CD4-positive, alpha-beta T cell treated with Interleukin-17A for 4 hours (primary cell): ENCODE results near the gene COMMD1.
"Not testable (repeated sequence)": the region's sequence is repeated elsewhere in the genome, so short reads cannot be mapped to it uniquely, and the experiment has no call there.

Experiments
- DNase-seq: peaks from one replicate; pipeline ENCODE4 v3.0.0-alpha.2; 2020; ENCODE audit warnings: mixed read lengths

The COMMD1 gene

DNA sequence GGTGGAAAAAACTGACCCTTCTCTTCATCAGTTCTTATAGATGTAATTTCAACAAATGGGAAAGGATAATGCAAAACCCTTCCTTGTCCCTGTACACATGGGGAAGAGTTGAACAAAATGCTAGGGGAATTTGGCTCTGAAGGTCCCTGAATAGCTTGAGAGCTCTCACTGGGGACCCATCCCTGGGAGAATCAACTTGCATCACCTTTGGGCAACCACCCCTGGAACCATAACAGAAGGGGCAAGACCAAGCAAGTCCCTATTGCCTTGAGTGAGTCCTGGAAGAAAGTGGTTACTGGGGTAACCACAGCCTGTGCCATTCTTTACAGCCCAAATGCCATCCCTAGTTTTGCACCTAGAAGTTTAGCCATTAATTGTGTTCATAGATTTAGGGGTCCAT lies 238.2 kb downstream of the COMMD1 start:
- DNase-seq = no peak

DNA sequence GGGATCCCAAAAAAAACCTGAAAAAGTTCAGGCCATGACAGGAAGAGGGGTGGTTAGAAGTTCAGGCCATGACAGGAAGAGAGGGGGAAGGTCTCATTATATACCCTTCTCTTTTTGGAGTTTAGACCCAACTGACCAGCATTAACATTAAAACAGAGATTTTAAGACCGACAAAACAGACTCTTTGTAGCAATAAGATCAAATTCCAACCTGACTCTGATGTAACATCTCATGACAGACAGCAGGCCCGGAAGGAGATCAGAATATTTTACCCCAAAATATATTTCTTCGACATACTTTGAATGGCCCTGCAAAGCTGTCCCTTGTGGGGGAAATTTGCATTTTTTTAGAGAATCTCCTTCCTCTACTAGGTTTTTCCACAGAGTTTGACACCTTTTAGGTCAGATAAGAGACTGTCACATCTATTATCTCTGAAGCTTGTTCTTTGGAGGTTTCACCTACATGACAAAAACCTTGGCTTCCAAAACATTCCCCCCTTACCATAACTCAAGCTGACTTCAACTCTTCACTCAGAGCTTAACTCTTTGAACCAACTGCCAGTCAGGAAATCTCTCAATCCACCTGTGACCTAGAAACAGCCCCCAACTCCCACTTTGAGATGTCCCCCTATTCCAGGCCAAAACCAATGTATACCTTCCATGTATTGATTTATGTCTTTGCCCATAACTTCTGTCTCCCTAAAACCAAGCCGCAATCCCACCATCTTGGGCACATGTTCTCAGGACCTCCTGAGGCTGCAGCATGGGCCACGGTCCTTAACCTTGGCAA lies 239.4 kb downstream of the COMMD1 start:
- no peak for DNase-seq

GRCh38 chr2:62145478-62146100 lies 240.1 kb downstream of the COMMD1 start:
- DNase-seq = no peak

GRCh38 chr2:62146790-62147189 lies 241.3 kb downstream of the COMMD1 start:
- not testable (repeated sequence) for DNase-seq

DNA sequence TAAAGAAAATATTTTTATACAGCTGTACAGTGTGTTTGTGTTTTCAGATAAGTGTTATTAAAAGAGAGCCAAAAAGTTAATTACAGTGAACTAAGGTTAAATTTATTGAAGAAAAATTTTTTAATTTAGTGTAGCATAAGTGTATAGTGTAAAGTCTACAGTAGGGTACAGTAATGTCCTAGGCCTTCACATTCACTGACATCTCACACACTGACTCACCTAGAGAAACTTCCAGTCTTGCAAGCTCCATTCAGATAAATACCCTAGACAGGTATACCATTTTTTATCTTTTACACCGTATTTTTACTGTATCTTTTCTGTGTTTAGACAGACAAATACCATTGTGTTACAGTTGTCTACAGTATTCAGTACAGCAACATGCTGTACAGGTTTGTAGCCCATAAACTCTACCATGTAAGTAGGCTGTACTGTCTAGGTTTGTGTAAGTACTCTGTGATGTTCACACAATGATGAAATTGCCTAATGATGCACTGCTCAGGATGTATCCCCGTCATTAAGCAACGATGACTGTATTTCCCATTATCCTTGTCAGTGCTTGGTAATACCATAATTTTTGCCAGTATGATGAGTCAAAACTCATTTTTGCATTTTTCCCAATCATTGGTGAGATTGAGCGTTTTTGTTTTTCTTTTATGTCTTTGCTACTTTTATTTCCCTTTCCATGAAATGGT lies 242.3 kb downstream of the COMMD1 start:
- no peak for DNase-seq

DNA sequence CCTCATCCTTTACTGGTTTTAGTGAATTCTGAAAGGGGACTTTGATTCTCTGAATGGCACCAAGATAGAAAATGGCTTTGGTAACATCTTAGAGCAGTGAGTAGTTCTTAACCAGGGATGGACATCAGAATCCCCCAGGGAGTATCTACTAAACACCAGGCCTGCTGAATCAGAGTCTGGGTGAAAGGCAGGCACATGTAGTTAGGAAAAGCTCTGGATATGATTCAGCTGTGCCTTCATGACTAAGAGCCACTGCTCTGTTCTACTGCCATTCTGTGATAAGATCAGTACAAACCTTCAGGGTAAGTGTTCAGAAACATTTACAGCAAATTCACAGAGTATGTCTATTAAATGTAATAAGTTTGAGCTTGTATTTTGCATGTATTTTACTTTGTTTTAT lies 244.2 kb downstream of the COMMD1 start:
- no peak for DNase-seq

GRCh38 chr2:62150597-62151305 lies 245.3 kb downstream of the COMMD1 start:
- DNase-seq = no peak

DNA sequence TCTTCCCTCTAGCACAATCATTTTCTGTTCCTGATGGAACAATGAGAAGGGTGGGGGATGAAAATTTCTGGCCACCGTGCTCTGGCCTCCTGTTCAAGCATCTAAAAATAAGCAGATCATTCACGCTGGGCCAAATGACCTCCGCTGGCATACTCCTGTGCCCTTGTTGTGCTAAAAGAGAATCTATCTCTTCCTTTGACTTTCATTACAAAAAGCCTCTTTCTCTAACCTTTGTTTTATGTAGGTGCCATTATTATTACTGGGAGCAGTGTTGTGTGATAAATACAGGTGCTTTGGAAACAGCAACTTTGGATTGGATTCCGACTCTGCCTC lies 245.8 kb downstream of the COMMD1 start:
- DNase-seq = no peak

GRCh38 chr2:62152000-62152399 lies 246.5 kb downstream of the COMMD1 start:
- no peak for DNase-seq

- no peak for DNase-seq
Observed at GRCh38 chr2:62156861-62157496, 251.5 kb downstream of the COMMD1 start.

DNA sequence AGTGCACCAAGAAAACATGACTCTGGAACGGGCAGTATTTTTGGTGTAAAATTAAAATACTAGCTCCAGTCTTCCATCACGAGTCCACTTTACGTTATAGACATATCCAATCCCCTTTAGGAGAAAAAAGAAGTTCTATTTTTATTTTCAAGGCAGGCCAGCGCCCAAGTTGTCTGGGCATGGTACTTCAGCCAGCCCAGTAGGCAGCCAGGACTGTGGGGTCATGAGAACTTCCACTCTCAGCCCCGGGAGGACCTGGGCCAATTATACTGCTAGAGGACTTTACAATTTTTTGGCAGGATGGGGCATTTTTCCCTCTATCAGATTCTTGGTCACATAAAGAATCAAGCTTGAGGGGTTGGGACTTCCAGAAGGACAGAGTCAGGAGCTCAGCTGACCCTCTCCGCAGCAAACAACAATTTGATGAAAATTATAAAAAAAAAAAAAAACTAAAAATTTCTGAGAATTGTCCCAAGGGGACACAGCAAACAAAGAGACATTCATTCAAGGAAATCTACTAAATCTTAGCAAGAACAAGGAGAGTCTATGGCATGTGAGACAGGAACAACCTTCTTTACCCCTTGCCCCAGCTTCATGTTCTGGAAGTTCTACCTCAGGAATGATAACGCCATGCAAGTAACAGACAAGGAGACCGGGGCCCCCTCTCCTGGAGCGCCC lies 253.1 kb downstream of the COMMD1 start:
- DNase-seq = no peak

- not testable (repeated sequence) for DNase-seq
Observed at GRCh38 chr2:62160691-62161090, 255.2 kb downstream of the COMMD1 start.

- DNase-seq = no peak
Observed at GRCh38 chr2:62163106-62163831, 257.8 kb downstream of the COMMD1 start.

- no peak for DNase-seq
Observed at GRCh38 chr2:62163834-62164233, 258.4 kb downstream of the COMMD1 start.

DNA sequence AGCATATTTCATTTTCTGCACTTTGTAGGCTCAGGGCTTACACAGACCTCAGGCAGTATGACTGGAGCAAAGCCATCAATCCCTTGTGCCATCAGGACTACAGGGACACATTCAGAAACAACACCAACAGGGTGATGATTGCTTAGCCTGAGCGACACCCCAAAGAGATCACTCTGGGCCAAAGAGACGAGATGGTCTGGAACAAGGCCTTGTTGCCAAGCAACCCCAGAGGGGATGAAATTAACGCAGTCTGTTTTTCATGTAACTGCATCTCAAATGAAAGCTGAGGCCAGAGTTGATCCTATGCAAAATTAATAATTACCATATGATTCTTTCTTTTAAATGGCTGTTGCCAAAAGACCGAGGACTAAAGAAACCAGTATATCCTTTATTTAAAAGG lies 270.3 kb downstream of the COMMD1 start:
- DNase-seq = no peak

GRCh38 chr2:62176801-62177200 lies 271.3 kb downstream of the COMMD1 start:
- DNase-seq = no peak

- DNase-seq = no peak
Observed at GRCh38 chr2:62177392-62178049, 272.0 kb downstream of the COMMD1 start.

DNA sequence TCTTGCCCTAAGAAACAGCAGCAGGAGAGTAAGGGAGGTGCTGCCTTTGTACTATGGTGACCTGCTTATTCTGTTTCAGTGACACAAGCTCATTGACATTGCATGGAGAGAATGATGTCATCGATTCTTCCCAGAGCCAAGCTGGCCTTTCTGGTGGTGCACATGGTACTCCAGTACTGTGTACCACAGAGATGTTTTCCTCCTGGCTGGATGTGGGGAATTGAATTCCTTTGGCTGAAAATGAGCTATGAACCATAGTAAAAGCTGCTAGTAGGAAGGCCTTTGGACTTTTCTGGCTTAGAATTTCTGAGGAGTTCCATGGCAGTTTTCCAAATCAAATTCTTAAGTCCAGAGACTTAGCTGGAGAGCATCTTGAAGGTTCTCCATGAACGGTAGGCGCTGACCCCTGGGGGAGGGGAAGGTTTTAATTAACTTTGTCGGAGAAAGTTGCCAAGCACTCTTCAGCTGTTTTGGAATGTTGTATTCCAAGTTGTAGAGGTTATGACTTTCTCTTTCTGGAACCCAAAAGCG lies 273.3 kb downstream of the COMMD1 start:
- DNase-seq = no peak

DNA sequence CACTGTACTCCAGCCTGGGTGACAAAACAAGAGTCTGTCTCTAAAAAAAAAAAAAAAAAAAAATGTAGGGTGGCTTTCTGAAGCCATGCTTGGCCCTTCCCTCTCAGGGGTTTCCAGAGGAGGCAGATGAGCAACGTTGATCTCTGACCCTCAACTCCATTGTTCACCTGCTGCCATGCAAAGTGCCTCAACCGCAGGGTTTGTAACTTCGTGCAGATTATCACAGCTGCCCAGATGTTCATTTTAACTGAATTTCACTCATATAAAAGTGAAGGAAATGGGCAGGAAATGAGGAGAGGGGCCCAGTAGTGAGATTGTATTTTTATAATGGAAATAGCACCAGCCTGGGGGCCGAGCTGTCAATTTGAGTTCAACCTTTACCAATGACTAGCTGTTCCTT lies 275.5 kb downstream of the COMMD1 start:
- DNase-seq = no peak

GRCh38 chr2:62181843-62182242 lies 276.4 kb downstream of the COMMD1 start:
- no peak for DNase-seq
